HG02610 (cell line): ENCODE results near the gene JAK1.

Experiments used
- ATAC-seq: cut with Tn5 transposase; IDR thresholded peaks from one replicate; pipeline ENCODE4 v1.9.1; 2021; ENCODE audit warnings: mild to moderate bottlenecking, moderate library complexity; ENCODE audit not compliant: unreplicated experiment

The JAK1 gene

DNA sequence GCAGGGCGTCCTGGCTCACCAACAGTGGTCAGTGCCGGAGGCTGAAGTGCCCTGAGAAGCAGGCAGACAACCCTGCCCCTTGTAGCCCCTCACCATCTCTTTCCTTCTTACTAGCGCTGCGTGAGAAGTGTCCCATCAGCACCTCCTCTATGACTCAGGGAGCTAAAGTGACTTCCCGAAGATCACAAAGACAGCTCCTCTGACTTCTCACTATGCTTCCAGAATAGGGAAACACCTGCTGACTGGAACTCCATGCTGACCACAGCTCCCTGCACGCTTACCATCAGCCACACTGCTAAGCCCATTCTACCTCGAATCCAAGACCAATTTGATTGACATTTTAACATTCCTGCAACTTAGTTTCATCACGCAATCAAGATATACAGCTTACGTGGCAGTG lies 92.8 kb downstream of the JAK1 start:
- no peak for ATAC-seq

DNA sequence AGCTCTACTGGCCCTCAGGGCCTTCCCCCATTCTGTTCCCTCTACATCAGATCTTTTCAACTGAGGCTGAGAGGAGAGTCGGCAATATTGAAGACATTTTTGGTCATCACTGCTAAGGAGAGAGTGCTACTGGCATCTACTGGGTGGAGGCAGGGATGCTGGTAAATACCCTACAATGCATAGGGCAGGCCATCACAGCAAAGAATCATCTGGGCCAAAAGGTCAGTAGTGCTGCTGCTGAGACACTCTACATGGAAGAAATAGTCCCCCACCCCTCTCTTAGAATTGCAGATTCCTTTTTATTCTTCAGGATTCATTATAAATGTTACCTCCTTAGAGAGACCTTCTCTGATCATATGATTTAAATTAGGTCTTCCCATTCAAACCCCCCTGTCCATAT lies 94.3 kb downstream of the JAK1 start:
- no peak for ATAC-seq

DNA sequence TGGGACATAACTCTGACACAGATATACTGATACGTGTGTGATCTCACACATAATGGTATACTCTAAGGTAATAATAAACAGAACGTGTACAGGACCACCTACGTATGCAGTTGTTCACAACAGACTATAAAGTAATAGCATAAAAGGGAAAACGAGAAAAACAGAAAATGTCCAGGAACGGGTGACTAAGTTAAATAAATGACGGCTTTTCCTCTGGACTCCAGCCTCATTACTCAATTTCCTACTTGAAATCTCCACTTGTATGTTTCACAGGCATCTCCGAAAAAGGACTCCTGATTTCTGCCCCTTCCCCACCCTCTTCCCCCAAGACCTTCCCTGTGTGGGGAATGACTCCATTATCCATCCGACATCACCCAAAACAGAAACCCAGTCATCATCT lies 95.1 kb downstream of the JAK1 start:
- no peak for ATAC-seq

DNA sequence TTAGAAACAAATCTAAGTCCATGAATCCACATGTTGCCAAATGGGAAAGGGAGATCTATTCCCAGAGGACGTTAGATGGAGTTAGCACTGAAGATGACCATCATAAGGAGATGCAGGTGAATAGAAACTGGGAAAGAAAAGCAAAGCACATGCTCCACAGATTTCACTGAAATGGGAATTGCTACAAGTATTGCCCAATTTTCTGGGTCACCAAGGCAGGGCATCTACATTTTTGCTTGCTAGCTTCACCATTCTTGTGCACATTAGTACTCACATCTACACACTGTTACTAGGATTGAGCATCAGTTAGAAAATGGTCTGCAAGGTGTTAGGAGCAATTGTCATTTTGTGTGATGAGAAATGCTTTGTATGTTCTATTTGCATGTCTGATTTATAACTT lies 99.1 kb downstream of the JAK1 start:
- ATAC-seq: no peak

DNA sequence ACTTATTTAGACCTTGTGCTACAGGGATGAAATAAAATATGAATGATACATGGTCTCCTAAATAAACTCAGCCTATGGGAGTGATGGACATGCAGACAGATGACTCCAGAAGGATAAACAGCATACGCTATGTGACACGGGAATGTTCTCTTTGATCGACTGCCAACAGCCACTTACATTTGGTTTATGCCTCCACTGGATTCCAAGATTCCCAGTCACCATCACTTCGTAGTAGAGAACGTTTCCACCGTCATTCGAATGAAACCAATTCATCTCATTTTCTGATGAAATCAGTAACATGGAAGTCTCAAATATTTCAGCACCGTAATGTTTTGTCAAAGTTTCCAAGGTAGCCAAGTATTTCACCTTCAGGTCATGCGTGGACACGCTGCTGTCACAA lies 99.7 kb downstream of the JAK1 start:
- ATAC-seq: no peak

DNA sequence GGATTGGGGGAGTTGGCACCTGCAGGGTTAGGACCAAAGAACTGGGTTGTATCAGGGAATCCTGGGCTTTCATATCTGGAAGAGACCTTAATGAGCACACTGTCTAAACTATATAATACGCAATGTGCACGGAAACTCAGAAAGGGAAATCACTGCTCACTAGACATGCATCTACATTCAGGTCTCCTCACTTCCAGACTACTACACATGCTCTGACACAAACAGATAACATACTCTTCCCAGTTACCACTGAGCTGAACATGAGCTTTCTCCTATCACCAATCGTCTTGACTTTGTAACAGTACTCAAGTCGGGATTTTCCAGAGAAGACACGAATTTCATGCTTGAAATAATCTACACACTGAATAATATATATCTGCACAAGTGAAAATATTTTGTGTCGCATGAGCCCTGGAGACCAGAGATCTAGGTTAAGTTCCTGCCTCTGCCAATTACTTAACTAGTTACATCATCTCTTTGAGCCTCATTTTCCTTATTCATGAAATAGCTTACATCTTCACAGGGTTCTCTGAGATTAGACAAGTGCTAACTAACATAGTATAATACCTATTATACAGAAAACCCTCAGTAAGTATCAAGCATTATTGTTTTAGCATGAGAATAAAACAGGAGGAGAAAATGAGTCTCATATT lies 101.1 kb downstream of the JAK1 start:
- no peak for ATAC-seq

DNA sequence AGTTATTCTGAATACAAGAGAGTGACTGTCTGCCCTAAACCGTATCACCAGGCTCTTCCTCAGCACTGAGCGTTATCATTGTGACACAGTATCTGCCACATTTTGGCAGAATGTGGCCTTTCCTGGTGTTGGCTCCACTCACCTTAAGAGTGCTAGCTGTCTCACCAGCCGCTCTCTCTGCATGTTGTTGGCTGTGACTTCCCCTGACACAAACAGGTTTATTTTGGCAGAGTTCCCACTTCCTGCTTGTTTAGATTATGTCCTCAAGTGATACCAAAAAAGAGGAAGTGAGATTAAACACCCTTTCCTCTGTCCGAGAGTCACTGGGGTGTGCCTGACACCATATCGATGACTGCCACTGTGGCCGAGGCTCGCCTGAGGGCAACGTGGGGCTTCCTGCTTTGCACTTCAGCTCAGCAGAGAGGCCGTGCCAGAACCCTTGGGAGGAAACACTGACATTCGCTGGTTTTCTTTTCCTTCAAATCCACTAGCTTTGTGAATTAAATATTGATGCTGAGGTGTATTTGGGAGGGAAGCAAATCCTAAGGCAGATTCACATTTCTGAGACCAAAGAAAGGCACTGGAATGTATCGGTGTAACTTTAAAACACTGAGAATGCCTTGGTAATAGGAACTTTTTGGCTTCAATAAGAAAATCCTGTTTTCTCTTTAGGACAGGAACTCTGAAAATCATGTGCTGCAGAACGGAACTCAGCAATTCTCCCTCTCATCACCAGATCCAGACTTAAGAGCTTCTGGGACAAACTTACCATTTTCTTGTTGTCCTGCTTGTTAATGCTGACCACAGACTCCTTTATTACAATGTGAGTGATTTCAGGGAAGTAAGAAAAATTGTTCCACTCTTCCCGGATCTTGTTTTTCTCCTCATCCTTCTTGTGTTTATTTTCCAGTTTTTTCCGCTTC lies 102.1 kb downstream of the JAK1 start:
- peak; percentile 99 for ATAC-seq

DNA sequence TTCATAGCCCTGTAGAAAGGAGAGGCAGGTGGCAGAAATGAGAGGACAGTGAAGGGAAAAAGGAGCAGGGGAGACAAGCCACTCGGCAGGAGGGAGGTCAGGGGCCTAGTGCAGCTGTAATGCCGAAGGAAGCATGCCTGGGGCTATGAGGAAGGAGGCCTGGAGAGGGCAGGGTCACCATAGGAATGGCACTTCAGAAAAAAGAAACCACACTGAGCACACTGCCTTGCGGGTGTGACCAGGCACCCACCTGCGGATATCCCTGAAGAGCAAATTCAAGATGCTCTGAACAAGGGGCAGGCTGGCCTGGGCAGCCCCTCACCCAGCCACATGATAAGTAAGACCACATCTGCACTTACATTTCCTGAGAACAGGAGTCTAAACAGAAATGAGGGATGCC lies 104.7 kb downstream of the JAK1 start:
- ATAC-seq: no peak

DNA sequence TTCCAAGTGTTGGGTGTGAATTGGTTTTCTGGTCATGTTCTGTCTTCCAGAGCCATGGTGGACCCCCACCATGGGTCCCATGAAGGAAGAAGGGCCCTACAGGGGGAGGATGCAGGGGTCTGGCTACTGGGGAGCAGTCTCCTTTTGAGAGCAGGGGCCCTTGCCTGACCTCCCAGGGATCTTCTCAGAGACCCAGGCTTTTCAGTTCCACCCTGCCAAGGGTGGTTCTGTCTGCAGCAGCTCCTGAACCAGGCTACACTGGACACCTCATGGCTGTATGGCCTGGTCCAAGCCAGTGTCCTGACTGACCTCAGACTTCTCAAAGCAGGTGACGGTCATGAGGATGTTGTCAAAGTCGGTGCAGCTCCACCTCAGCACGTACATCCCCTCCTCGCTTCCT lies 109.0 kb downstream of the JAK1 start:
- no peak for ATAC-seq

DNA sequence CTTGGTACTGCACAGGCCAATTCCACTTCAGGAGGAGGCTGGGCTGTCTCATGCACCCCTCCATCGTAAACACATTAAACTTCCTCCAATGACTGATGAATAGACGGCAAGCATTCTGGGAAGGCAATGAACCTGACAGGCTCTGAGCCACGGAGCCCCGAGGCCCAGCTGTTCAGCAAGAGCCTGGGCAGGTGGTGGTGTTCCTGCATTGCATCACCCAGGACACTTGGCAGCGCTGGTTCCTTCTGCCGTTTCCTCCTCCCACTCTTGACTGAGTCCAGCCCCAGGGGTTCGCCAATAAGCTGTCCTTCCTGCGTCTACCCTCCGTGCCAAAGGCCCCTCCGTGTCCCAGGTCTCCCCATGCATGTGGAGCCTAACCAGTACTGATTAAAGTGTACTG lies 109.8 kb downstream of the JAK1 start:
- no peak for ATAC-seq

DNA sequence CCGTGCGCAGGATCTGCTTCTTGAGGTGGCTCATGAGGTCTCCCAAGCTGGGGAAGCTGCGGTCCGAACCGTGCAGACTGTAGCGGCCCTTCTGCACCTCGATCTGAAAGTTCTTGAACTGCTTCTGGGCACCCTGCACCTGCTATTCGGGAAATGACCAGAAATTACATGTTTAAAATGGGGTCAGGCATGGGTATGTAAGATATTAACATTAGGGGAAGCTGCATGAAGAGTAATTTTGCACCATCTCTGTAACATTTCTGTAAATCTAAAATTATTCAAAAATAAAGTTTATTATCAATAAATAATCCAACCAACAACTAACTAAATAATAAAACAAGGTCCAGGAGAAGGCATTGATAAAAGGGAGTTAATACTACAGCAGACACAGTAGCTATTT lies 110.8 kb downstream of the JAK1 start:
- ATAC-seq: no peak

DNA sequence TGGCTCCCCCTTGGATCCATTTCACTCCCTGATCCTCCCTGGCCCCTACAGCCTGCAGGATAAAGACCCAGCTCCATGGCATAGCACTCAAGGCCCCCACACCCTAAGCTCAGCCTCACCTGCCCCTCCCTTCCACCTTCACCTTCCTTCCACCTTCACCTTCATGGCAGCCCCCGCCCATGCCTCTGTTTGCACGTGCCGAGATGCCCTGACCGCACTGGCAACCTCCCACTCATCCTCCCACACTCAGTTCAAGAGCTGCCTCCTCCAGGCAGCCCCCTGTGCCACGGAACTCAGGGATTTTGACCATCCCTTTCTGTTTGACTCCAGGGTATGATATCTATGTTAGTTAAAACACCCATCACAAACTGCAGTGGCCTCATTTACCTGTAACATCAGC lies 111.7 kb downstream of the JAK1 start:
- no peak for ATAC-seq

DNA sequence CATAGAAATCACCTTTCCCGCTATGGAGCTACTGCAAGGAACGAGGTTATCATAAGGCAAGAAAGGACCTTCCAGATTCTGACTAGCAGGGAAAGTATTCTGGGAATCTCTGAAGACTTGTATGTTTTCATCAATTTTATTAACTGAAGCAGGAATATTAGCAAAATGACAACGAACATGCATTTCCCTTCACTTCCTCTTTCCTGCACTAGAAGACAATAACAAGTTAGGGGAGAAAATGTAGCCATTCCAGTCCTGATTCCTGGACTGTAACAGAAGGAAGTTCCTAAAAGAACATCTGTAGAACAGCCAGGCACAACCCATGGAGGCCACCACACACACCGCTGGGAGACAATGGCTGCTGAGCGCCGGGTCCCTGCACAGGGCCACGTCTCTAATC lies 114.7 kb downstream of the JAK1 start:
- ATAC-seq: no peak

DNA sequence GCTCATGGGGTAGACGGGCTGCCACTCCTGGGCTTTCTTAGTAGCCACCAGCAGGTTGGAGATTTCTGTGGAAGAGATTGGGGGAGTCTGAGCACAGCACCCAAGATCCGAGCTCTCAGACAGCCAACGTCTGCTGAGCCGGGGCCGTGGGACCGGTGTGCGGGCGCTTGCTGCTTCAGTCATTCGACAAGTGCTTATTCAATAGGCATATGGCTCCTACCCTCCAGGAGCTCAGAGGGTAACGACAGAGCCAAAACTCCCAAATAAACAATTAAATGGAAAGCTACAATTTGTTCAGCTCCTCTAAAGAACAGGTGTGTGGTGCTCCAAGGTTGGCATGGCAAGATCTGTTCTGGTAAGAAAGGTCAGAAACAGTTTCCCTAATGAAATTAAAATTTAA lies 115.5 kb downstream of the JAK1 start:
- ATAC-seq: no peak

DNA sequence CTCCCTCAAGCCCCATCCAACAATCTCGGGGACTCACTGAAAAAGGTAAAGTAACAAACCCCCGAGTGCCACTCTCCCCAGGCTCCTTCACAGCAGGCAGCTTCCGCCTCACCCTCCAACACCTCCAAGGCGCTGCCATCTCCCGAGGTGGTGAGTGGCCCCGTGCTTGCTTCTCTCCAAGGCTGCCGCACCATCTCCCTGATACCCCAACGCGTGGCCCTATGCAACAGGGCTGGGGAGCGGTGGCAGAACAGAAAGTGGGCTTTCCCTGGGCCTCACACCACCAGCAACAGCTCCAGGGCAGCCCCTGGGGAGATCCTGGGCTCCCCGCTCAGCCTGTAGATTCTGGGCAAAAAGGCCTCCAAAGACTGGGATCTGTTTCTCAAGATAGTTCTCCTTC lies 116.4 kb downstream of the JAK1 start:
- no peak for ATAC-seq

DNA sequence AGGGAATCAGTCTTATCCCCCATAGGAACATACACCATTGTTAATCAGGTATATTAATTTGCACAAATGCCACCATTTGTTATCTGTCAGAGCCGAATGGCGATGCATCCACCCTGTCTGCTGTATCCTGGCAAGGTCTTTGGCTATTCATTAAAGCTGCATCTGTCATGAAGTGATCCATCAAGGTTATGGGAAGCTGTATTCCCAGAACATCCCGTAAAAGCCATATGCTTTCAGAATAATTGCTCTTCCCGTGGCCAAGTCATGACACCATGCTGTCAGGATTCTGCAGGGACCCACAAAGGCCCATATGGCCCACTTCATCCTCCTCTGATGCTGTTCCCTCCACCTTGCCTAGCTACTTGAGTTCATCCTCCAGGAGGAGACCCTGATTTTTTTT lies 117.5 kb downstream of the JAK1 start:
- ATAC-seq: no peak

DNA sequence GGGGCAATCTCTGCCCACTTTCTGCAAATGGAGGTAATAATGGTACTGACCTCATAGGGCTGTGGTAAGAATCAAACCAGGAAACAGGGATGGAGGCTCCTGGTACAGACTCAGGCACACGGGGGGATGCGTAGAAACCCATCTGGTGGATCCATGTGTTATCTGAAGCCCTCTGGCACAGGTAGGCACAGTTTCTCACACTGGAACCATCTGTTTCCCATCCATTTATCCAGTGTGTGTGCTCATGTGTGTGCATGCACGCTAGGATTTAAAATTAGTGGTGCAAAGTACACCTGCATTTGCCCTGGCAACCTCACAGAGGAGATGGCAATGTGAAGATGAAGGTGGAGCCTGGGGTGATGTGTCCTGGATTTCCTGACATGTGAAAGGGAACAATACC lies 118.2 kb downstream of the JAK1 start:
- ATAC-seq: no peak

DNA sequence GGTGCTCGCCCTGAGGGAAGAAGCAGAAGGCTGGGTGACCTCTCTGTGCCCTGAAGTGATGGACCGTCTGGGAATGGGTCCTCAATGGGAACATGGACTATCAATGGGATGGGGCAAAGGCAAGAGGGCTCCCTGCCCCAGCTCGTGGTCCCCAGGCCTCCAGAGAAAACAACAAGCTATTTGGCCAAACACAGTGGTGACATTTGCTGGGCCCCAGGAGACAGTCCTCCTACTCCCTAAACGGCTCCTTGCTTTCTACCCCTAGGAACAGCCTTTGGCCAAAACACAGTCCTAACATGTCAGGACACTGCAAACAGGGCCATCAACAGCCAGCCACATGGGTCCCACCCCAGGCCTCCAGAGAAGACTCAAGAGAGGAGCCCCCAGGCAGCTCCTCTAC lies 118.7 kb downstream of the JAK1 start:
- no peak for ATAC-seq

DNA sequence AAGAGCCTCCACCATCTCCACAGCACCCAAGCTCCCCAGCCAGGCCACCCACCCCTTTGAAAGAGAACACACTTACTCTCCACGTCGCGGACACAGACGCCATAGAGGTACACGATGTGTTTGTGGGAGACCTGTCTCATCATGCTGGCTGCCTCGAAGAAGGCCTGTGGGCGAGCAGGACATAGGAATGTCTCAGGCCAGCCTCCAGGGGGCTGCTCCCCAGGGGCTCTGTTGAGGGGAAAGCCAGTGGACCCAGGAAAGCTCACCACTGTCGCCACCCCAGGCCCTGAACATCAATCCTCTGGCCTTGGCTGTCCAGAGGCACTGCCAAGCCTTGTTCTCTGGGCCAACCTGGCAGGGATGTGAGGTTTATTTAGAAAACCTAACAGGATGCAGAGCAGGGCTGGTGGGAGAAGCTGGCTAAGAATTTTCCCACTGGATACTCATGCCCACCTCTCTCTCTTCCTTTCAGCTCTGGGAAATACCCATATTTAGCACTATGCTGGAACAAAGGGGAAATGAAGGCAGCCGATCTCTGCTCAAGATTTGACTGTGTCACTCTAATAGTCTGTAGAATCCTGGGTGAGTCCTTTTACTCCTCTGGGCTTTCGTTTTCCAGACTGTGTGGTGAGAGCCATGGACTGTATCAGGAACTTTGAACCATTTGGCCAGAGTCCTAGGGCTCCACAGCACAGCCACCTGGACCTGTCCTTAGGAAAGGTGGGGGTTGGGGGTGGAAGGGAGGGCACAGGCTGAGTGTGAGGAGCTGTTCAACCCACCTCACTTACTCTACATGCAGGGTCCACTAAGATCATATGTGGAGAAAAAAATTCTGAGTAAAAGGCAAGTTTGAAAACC lies 119.5 kb downstream of the JAK1 start:
- ATAC-seq: no peak

DNA sequence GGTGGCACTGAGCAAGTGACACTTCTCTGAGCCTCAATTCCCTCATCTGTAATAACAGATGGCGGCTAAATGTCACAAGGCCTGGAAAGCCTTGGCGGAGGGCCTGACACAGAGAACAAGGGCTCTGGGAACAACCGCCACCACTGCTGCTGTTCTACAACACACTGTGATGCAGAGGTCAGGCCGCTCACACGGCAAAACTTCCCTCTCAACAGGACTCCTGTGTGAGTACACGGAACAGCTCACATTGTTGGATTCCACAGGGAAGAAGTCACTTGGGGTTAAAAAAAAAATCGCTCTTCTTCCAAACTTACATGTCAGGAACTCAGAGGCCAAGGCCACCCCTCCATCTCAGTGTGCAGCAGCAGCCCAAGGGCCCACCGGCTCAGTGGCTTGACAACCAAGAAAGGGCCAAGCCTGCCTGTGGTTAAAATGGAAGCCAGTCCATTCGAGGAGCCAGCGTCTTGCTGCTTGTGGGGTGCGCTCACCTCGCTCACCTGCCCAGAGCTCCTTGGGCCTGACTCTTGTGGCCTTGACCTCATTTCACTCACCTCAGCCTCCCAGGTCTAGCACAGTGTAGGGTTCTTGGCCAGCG lies 120.4 kb downstream of the JAK1 start:
- no peak for ATAC-seq

DNA sequence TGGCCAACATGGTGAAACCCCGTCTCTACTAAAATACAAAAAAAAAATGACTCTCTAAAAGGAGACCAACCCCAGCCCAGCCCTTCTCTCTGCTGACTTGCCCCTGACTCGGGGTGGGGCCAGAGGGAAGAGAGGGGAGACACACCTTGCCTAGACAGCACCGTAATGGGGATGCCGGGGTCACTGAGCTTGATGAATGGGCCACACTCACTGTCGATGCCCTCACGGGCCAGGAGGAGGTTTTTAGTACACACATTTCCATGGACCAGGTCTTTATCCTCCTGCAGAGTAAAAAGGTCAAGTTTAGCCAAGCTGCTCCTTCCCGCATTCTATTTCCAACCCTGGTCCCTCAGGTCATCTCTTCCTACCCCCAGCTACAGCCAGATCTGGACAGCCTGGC lies 121.7 kb downstream of the JAK1 start:
- no peak for ATAC-seq
